Stromal cell of bone marrow (primary cell): ENCODE data around the gene DNASE1L3.

Source experiments
- DNase-seq: peaks from one replicate; pipeline ENCODE4 v3.0.0-alpha.2; 2012; ENCODE audit warnings: low read depth

Gene DNASE1L3

DNA sequence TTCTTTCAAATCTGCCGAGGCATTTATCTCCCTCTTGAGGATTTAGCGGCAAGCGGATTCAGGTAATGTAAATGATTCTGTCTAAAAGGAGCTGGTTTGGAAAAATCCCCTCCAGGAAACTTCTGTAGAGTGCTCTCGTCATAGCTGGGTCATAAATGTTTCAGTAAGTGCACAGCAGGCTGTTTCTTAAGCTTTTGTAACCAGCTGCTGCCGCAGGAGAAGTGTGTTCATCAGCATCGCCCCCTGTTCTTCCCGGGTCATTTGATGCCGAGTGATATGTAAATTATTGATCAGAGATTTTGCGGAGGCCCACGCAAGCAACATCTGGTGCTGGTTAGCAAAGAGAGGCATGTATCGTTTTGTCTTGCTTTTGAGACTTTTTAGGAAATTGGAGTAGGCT lies 53.1 kb downstream of the DNASE1L3 start:
- no peak for DNase-seq

DNA sequence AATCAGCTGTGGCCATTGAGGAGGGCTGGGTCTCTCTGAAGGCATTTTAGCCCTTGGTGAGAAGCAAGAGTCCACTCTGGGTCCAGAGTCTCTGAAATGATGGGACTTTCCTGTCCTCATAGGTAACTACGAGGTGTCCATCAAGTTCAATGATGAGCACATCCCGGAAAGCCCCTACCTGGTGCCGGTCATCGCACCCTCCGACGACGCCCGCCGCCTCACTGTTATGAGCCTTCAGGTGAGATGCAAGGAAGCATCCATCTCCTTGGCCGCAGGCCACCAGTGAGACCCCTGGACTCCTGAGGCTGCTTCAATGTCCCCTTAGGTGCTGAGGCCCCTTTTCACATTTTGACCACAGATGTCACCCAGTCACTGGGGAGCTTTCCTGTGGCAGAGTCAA lies 54.9 kb downstream of the DNASE1L3 start:
- DNase-seq, result no peak

DNA sequence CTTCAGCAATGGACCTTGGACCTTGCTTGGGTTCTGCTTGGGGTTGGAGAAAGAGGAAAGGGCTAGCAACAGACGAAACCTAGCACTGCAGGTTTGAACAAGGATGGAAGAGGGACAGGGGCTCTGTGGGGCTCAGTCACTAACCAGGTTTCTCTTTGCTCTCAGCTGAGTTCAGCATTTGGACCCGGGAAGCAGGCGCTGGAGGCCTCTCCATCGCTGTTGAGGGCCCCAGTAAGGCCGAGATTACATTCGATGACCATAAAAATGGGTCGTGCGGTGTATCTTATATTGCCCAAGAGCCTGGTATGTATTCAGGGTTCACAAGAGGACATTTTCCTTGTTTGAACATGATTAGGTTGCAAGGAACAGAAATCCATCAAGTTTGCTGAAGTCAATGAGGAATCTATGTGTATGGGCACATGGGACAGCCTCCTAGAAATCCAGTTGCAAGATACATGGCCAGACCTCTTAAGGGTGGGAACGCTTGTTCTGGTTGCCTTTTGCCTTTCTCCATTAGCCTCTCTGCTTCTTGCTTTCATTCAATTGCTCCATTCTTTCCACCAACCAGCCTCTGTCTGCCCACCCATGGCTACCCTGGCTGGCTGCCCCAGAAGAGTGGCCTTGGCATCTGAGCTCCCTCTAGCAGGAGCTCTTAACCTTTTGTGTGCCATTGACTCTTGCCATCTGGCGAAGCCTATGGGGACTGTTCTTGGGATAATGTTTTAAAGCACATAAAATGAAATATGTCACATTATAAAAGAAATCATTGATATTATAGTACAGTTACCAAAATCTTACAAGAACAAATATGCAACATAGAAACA lies 55.9 kb downstream of the DNASE1L3 start:
- no peak for DNase-seq

DNA sequence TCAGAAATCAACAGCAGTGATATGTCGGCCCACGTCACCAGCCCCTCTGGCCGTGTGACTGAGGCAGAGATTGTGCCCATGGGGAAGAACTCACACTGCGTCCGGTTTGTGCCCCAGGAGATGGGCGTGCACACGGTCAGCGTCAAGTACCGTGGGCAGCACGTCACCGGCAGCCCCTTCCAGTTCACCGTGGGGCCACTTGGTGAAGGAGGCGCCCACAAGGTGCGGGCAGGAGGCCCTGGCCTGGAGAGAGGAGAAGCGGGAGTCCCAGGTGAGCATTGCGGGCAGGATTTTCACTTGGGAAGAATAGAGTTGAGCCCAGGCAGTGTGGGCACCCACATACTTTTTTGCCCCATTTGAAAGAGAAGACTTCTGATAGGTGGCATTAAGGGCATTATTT lies 57.4 kb downstream of the DNASE1L3 start:
- DNase-seq, result no peak

- DNase-seq, result no peak
These were observed 58.4 kb downstream of the DNASE1L3 start for GRCh38 chr3:58152225-58153015.

GRCh38 chr3:58151637-58152036 lies 59.1 kb downstream of the DNASE1L3 start:
- DNase-seq, result no peak

DNA sequence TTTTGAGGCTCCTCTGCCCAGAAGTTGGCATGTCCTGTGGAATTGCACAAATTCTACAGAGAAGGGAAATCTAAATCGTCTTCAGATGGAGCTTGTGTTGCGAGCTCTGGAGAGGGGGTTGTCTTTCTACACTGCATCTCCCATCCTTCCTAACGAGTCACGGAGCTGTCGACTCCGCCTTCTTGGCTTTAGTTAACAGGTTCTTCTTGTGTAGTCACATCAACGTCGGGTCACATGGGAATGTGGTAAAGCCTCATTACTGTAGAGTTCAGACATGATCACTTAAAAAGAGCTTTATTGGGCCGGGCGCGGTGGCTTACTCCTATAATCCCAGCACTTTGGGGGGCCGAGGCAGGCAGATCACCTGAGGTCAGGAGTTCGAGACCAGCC lies 60.0 kb downstream of the DNASE1L3 start:
- DNase-seq, result no peak

DNA sequence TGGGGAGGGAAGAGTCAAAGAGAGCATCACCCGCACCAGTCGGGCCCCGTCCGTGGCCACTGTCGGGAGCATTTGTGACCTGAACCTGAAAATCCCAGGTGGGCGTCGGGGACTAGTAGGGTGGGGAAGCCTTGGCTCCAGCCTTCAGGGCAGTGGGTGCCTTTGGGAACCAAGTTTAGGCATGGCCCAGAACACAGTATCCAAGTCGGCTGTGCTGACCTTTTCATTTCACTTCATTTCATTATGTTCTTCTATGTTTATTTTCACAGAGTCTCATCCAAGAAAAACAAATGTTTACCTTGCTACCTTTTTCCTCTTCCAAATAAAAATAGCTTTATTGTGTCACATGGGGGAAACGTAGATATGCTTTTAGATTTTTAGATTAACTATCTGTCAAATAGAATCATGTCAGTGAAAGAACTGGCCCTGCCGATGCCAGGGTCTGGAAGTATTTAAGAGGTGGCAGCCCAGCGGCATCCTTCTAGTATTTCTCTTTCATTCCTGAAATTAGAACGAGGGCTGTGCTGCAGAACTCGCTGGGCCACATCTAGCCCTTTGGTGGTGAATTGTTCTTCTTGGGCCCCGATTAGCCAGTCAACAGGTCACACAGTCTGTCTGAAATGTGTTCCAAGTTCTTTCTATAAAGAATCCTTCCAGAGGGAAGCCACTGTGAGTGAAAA lies 60.5 kb downstream of the DNASE1L3 start:
- no peak for DNase-seq

DNA sequence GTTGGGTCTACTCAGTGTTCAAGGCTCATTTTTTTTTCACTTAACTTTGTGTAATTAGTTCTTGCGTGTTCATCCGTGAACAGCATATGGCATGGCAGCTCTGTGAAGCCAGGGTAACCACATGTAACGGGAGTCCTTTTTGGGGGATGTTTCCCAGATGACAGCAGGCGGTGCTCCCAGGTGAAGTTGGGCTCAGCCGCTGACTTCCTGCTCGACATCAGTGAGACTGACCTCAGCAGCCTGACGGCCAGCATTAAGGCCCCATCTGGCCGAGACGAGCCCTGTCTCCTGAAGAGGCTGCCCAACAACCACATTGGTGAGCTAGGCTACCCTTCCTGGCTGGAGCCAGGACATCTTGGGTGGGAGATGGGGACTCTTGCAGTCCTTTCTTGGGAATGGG lies 62.7 kb downstream of the DNASE1L3 start:
- DNase-seq, result no peak

DNA sequence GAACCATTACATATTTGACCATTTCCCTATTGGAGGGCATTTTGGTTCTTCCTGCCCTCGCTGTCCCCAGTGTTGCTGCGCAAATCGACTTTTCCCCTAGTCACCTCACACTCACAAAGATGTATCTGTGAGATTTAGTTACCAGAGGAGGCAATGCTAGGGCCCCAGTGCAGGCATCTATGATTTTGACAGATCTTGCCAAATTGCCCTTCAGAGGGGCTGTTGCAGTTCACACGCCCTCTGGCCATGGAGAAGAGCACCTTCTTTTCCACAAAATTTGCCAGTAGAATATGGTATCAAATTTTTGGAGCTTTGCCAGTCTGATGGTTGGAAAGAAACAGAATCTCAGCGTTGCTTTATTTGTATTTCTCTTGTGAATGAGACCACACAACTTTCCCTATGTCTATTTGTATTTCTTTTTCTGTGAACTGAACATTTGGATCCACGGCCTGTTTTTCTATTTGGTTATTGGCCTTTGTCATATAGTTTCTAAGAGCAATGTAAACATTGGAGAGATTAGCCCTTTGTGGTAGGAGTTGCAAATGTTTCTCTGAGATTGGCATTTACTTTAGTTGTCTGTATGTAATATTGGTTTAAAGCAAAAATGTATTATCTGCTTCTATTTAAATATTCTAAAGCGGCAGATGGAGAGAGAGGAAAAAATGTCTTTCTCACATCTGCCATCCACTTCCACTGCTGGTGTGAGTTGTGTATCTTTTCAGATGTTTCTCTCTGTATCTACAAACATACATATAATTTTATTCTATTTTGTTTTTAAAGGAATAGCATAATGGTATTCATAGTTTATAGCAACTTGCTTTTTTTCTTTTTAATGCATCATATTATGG lies 66.1 kb downstream of the DNASE1L3 start:
- no peak for DNase-seq

DNA sequence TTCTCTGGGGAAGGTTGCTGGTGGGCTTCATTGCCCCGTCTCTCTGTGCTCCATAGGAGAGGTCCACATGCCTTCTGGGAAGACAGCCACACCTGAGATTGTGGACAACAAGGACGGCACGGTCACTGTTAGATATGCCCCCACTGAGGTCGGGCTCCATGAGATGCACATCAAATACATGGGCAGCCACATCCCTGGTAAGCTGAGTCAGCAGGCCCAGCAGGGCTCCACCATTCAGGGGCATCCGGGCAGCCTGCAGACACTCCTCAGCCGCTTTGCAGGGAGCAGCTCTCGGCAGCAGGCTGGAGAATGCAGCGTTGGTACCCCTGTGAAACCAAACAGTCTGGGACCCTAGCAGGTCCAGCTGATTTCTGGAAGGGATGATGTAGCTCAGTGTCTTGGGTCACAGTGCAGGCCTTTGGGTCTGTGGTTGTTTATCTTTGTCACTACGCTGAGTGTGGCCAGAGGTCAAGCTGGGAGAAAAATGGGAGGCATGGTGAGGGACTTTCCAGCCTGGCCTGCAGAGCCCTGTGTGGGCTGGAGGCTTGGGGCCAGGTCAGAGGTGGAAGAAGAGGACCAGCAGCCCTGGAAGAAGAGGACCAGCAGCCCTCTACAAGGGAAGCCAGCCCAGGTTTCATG lies 67.2 kb downstream of the DNASE1L3 start:
- DNase-seq, result no peak
